Measurements from ENCODE around the gene TMEM143. TPM values are rescaled to one million over a fixed set of nuclear protein-coding genes. Genes with fewer than 3 reads are reported as not detected.

TMEM143 gene
- total RNA-seq, 1 experiment from 2014 or later, result 15.2 TPM

DNA sequence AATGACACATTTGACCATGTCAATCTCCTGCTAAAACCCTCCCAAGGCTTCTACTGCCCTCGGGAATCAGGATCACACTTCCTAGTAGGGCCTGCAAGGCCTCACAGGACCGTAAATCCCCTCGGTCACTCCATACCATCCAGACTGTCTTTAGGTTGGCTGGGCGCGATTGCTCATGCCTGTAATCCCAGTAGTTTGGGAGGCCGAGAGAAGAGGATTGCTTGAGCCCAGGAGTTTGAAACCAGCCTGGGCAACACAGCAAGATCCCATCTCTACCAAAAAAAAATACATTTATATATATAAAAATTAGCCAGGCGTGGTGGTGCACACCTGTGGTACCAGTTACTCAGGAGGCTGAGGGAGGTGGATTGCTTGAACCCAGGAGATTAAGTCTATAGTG is 15.0 kb downstream of the TMEM143 start:
- H4K8ac ChIP-seq (replicated peaks; ENCODE audit: insufficient read length, low read depth, low read length), result no peak overlapping the region
- H3K27me3 ChIP-seq (ENCODE audit: insufficient read depth, low read length), result no peaks in the 10 kb centered on the region
- H3K79me2 ChIP-seq (ENCODE audit: insufficient read depth, low read length), result no peaks in the 10 kb centered on the region
- no peaks in the 10 kb centered on the region for H3K23me2 ChIP-seq (ENCODE audit: insufficient read length, low read depth, low read length, poor library complexity, severe bottlenecking)
- no peak overlapping the region for H4K91ac ChIP-seq (ENCODE audit: insufficient read length, low read depth, low read length)
- H3K9me3 ChIP-seq (ENCODE audit: control insufficient read depth, low read depth, low read length), result no peaks in the 10 kb centered on the region
- WGBS (ENCODE audit: extremely low coverage, insufficient read length, low lambda C conversion rate), result no CpG with 5 or more reads among the region's 7 CpGs
- H3K9me3 Mint-ChIP-seq, result no peaks in the 10 kb centered on the region
- no peak overlapping the region for H2AK5ac ChIP-seq (ENCODE audit: insufficient read length, low read length)
- peaks cover 0 to 4% (median 0%) of the 10 kb centered on the region in 3 experiments; a peak in 1 of 7 replicates for H3K36me3 Mint-ChIP-seq (ENCODE audit: insufficient read depth in 1 of 3, low read depth in 3 of 3)
- H3K4me1 Mint-ChIP-seq, result peaks cover 2 to 3% of the 10 kb centered on the region in 2 experiments; a peak in 3 of 4 replicates
- H3K27ac Mint-ChIP-seq, result no peak overlapping the region
- no peaks in the 10 kb centered on the region for H4K20me1 ChIP-seq (ENCODE audit: control insufficient read depth, insufficient read depth, insufficient read length)
- no peak overlapping the region for H3K56ac ChIP-seq (ENCODE audit: insufficient read length, low read depth, low read length)
- no peak overlapping the region for H3K23ac ChIP-seq (ENCODE audit: insufficient read length, low read depth, low read length)
- H3K4me1 ChIP-seq (ENCODE audit: insufficient read depth, low read length), result no peaks in the 10 kb centered on the region
- no peaks in the 10 kb centered on the region for H3K79me1 ChIP-seq (ENCODE audit: insufficient read depth, low read depth, low read length, poor library complexity, severe bottlenecking)
- no peak for DNase-seq
- no peak overlapping the region for H2BK12ac ChIP-seq (ENCODE audit: insufficient read length, low read depth, low read length)
- H2BK15ac ChIP-seq (ENCODE audit: low read depth, low read length), result no peak overlapping the region
- no peak overlapping the region for H2BK20ac ChIP-seq (ENCODE audit: low read depth, low read length, poor library complexity, severe bottlenecking)
- no peak overlapping the region for H3K4me3 Mint-ChIP-seq
- H3K4ac ChIP-seq (ENCODE audit: low read depth, low read length), result no peak overlapping the region
- no peak overlapping the region for H3K4me2 ChIP-seq (ENCODE audit: insufficient read depth, insufficient read length, low read length)
- no peak overlapping the region for H2BK5ac ChIP-seq (ENCODE audit: insufficient read length, low read length)
- H2AFZ ChIP-seq (ENCODE audit: low read length), result no peak overlapping the region
- H3K27ac ChIP-seq (ENCODE audit: insufficient read length, low read depth, low read length), result no peak overlapping the region
- no peak overlapping the region for H3K9ac ChIP-seq (ENCODE audit: extremely low read depth, insufficient read length, low read length)
- TF ChIP-seq, protein P1, sequence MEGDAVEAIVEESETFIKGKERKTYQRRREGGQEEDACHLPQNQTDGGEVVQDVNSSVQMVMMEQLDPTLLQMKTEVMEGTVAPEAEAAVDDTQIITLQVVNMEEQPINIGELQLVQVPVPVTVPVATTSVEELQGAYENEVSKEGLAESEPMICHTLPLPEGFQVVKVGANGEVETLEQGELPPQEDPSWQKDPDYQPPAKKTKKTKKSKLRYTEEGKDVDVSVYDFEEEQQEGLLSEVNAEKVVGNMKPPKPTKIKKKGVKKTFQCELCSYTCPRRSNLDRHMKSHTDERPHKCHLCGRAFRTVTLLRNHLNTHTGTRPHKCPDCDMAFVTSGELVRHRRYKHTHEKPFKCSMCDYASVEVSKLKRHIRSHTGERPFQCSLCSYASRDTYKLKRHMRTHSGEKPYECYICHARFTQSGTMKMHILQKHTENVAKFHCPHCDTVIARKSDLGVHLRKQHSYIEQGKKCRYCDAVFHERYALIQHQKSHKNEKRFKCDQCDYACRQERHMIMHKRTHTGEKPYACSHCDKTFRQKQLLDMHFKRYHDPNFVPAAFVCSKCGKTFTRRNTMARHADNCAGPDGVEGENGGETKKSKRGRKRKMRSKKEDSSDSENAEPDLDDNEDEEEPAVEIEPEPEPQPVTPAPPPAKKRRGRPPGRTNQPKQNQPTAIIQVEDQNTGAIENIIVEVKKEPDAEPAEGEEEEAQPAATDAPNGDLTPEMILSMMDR (conservative IDR thresholded peaks at IDR 0.05), result no peak
- H2BK120ac ChIP-seq (ENCODE audit: low read depth, low read length, poor library complexity, severe bottlenecking), result no peak overlapping the region
- H3K27me3 Mint-ChIP-seq (ENCODE audit: low read depth), result no peaks in the 10 kb centered on the region
- H3K18ac ChIP-seq (ENCODE audit: insufficient read length, low read depth, low read length), result no peak overlapping the region
- H3K14ac ChIP-seq (ENCODE audit: insufficient read depth, low read length), result no peak overlapping the region
- H3T11ph ChIP-seq (ENCODE audit: low read length), result no peak overlapping the region
- no peak overlapping the region for H4K5ac ChIP-seq (ENCODE audit: insufficient read length, low read depth, low read length)
